Hepatocyte (in vitro differentiated cells): ENCODE data around the gene TAS2R50.
A peak's percentile ranks its signal among the peaks of the same experiment; 100 is the strongest.

Experiments used
- CTCF ChIP-seq: fragments of 200-600 bp; sonication (generic); IDR thresholded peaks from 2 replicates; pipeline ENCODE4 v1.5.1; 2016; ENCODE audit warnings: antibody characterized with exemption, mild to moderate bottlenecking; ENCODE audit not compliant: poor library complexity
- EZH2 ChIP-seq: fragments of 200-600 bp; sonication (generic); IDR thresholded peaks from 2 replicates; pipeline ENCODE4 v1.6.1; 2016; ENCODE audit warnings: antibody characterized with exemption, mild to moderate bottlenecking, borderline replicate concordance
- EZH2phosphoT487 ChIP-seq: fragments of 200-600 bp; sonication (generic); IDR thresholded peaks from one replicate; pipeline ENCODE4 v1.6.1; 2018; ENCODE audit warnings: antibody characterized with exemption, mild to moderate bottlenecking, low read depth, moderate library complexity; ENCODE audit not compliant: unreplicated experiment, severe bottlenecking

- TF ChIP-seq CTCF (no peak), EZH2 (no peak), EZH2phosphoT487 (peak; percentile 29)
Observed at GRCh38 chr12:10967409-10967808, 19.3 kb downstream of the TAS2R50 start.
